Heart left ventricle (tissue), 16 donors: Measurements from ENCODE around the gene MYCL. TPM values are rescaled to one million over a fixed set of nuclear protein-coding genes. Genes with fewer than 3 reads are reported as not detected.

Source experiments
- ATAC-seq, 4 donors: fragments of 200-7000 bp; cut with Tn5 transposase; one replicate each; pipeline ENCODE4 v1.9.1; 2020 to 2022; ENCODE audit warnings: moderate library complexity in 4 of 4, mild to moderate bottlenecking in 3 of 4, moderate number of reproducible peaks in 1 of 4
- DNase-seq, 5 donors: peaks; one replicate each; pipeline ENCODE4 v3.0.0-alpha.2; 2020
- H3K27ac ChIP-seq, 12 donors: fragments of 200-600 bp; sonication (generic) in 4 of 12; one replicate each; pipeline versions ENCODE4 v1.5.0 to v1.8.0; 2016 to 2022; ENCODE audit warnings: mild to moderate bottlenecking in 2 of 12
- H3K27me3 ChIP-seq, 9 donors: fragments of 200-600 bp; sonication (generic) in 2 of 9; one replicate each; pipeline versions ENCODE4 v1.5.1 to v1.8.0; 2016 to 2022; ENCODE audit warnings: mild to moderate bottlenecking in 3 of 9
- H3K36me3 ChIP-seq, 9 donors: fragments of 200-600 bp; sonication (generic) in 2 of 9; one replicate each; pipeline versions ENCODE4 v1.5.0 to v1.8.0; 2018 to 2022; ENCODE audit warnings: mild to moderate bottlenecking in 2 of 9
- H3K4me1 ChIP-seq, 12 donors: fragments of 200-600 bp; sonication (generic) in 4 of 12; one replicate each; pipeline versions ENCODE4 v1.5.0 to v1.8.0; 2016 to 2022; ENCODE audit warnings: mild to moderate bottlenecking in 3 of 12
- H3K4me3 ChIP-seq, 12 donors: fragments of 200-600 bp; sonication (generic) in 4 of 12; one replicate each; pipeline versions ENCODE4 v1.5.0 to v1.8.0; 2017 to 2022; ENCODE audit warnings: mild to moderate bottlenecking in 9 of 12, moderate library complexity in 4 of 12
- H3K9me3 ChIP-seq, 12 donors: fragments of 200-600 bp; sonication (generic) in 4 of 12; one replicate each; pipeline versions ENCODE4 v1.5.0 to v1.8.0; 2016 to 2022; ENCODE audit warnings: mild to moderate bottlenecking in 1 of 12
- POLR2A ChIP-seq, 2 donors: fragments of 450-650 bp; IDR thresholded peaks; one replicate each; pipeline ENCODE4 v1.6.1; 2017; ENCODE audit warnings: antibody characterized with exemption in 2 of 2, mild to moderate bottlenecking in 2 of 2, moderate library complexity in 2 of 2
- WGBS, 4 donors: extraction: QIAGEN DNeasy Blood & Tissue Kit in 2 of 4; methylation state at CpG; one replicate each; pipeline versions ENCODE4 v1.1.5 to v1.1.7; 2013 to 2018; 5-methylcytosine and 5-hydroxymethylcytosine counted together
- intact Hi-C, 10 donors: fragments of 100-400 bp; cut with DNase I; formaldehyde crosslinking; loops; one replicate each; pipeline versions ENCODE4 v1.11.1 to v1.14.2; 2022
- polyA plus RNA-seq, 2 donors: library from polyadenylated mRNA; stranded (reverse); fragments of 200-250 nt; gene quantifications; one replicate each; pipeline ENCODE4 v1.2.3, GENCODE V29; 2013
- total RNA-seq, 9 donors: library from RNA; depleted of rRNA in 2 of 9; stranded (reverse); fragments of >200 nt in 2 of 9; fragmentation: NEBNext Ultra II Directional in 3 of 9; extraction: Animal tissue kit (Norgen Biotek cat#: 25700) in 3 of 9; gene quantifications; one replicate each; pipeline versions ENCODE4 v1.1.0 to v1.2.4, GENCODE V29; 2016 to 2023
- TF ChIP-seq, protein P1 (sequence below), 12 donors: fragments of 200-600 bp; sonication (generic) in 4 of 12; IDR thresholded peaks; one replicate each; pipeline versions ENCODE4 v1.5.0 to v1.8.0; 2018 to 2022; ENCODE audit warnings: antibody characterized with exemption in 12 of 12, mild to moderate bottlenecking in 5 of 12
- donor health status: ischemic (EF 13 %, LVEDD 7.1; RV severe dilation, severe dysfunction).
- donor health status: healthy with polysubstance abuse.
- donor health status: DM: no; HTN: yes; CAD: no.
- donor health status: DM: no; HTN: no; CAD: no.
- donor health status: ischemic (EF 25% LVEDD 6.9; RV normal size, moderate dysfunction).
- donor health status: ischemic (EF 25% LVEDD 5.7; RV mildly dilated, moderate dysfunction).
- donor health status: healthy.
- donor health status: DM: yes; HTN: yes; CAD: no.
- donor health status: ischemic (EF 35%, LVEDD 5.7; RV mildly dilated, moderate dysfunction).
- donor health status: nonischemic (EF 11% LVEDD 7.7; RV severe dilation, severe dysfunction).
- donor health status: DM: yes; HTN: yes; CAD: no.
- donor health status: PGD.
- donor health status: ischemic (EF 29% LVEDD 5.4; RV normal size, mild dysfunction).
- donor health status: nonischemic (EF 23%, LVEDD 6.1; RV moderate dilation, normal function).

The MYCL gene
- total and polyA plus RNA-seq, 11 donors: 0.15 to 3.0 (median 0.60) TPM

DNA sequence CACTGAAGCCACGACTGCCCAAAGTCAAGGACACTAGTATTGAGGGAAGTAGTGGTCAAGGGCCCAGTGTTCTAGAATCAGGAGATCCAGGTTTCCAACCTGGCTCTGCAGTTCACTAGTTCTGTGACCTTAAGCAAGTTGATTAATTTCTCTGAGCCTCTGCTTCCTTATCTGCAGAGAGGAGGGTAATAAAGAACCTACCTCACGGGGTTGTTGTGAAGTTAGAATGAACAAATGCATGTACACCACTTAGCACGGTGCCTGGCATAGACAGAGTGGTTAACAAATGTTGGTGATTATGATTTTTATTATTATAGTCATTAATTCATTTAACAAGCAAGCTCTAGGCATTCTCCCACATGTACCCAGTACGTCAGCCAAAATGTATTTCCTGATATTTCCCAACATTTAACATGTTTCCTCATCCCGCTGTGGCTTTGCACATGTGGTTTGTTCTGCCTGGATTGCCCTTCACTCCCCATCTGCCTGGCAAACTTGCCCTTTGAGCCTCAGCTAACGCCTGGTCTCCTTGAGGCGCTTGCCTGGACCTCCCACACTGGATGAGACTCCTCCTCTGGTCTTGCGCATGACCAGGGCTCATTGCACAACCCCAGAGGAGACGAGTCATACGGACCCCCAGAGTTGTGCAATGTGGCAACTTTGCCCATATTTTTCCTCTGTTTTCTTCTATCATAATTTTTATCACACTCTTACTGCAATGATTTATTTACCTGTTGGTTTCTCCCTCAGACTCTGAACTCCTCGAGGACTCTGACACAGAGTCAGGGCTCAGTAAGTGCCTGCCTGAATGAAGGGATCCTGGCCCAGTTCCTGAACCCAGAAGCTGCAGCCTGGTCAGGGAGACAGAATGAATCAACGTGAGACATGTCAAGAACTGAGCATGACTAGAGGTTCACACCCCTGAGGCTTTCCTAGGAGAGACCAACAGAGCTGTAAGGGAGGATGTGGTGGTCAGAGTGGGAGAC lies 32.5 kb upstream of the MYCL start:
- intact Hi-C loops: no loop called here
- H3K4me1 ChIP-seq: peaks cover 0 to 40% (median 0%) of the 10 kb centered on the region in 12 donors
- 68 to 76% (median 70%) methylated on average over 12 of the region's 12 CpGs for WGBS, 4 donors
- no peaks in the 10 kb centered on the region for H3K9me3 ChIP-seq
- no peak for TF ChIP-seq POLR2A (IDR thresholded peaks at IDR 0.05)
- TF ChIP-seq, protein P1, sequence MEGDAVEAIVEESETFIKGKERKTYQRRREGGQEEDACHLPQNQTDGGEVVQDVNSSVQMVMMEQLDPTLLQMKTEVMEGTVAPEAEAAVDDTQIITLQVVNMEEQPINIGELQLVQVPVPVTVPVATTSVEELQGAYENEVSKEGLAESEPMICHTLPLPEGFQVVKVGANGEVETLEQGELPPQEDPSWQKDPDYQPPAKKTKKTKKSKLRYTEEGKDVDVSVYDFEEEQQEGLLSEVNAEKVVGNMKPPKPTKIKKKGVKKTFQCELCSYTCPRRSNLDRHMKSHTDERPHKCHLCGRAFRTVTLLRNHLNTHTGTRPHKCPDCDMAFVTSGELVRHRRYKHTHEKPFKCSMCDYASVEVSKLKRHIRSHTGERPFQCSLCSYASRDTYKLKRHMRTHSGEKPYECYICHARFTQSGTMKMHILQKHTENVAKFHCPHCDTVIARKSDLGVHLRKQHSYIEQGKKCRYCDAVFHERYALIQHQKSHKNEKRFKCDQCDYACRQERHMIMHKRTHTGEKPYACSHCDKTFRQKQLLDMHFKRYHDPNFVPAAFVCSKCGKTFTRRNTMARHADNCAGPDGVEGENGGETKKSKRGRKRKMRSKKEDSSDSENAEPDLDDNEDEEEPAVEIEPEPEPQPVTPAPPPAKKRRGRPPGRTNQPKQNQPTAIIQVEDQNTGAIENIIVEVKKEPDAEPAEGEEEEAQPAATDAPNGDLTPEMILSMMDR (IDR thresholded peaks at IDR 0.05): no peak
- H3K27ac ChIP-seq: peak overlapping the region in 4 of 12 donors; percentile 9 to 87 (median 24)
- ATAC-seq (peak; percentile 60 to 94 (median 90)), DNase-seq (peak; percentile 43 to 80 (median 74))
- H3K4me3 ChIP-seq: no peak overlapping the region
- no peaks in the 10 kb centered on the region for H3K36me3 ChIP-seq
- H3K27me3 ChIP-seq: no peaks in the 10 kb centered on the region

DNA sequence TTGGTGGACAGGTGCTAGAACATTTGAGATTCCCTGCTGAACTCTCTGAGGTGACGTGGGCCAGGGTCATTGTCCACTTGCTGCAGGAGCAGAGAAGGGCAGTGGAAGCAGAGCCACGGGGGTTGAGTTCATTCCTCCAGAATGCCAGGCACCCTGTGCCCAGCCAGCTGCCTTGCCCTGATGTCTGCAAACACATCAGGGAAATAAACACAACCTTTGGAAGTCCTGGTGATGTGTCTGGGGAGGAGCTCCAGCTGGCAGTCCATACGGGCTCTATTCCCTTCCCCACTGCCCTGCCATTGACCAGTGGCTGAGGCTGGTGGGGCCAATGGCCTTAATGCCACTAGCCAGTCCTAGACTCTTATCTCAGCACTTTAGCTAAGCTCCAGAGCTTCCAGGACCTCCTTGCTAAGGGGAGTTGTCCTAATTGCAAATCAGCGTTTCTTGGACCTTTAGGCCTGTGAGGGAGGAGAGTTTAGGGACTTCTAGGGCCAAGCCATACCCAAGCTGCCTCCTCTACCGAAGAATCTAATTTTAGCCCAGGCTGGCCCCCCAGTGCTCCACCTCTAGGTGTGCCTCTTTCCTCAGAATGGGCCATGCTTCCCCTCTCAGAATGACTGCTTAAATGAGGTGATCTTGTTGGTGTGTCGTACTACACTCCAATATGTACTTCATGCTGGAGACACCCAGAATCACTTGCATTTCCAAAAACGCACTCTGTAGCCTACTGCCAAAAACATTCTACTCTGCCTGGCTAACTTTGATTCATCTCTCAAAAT lies 27.3 kb upstream of the MYCL start:
- WGBS, 4 donors: 70 to 80% (median 74%) methylated on average over 6 to 7 of the region's 7 CpGs
- ATAC-seq (no peak), DNase-seq (no peak)
- intact Hi-C loops: no loop called here
- Histone ChIP-seq H3K27me3 (no peaks in the 10 kb centered on the region), H3K27ac (no peak overlapping the region), H3K36me3 (no peaks in the 10 kb centered on the region), H3K4me3 (no peak overlapping the region), H3K9me3 (no peaks in the 10 kb centered on the region), H3K4me1 (peaks cover 0 to 32% (median 0%) of the 10 kb centered on the region in 12 donors)
- TF ChIP-seq, protein P1 (IDR thresholded peaks at IDR 0.05): no peak
- TF ChIP-seq POLR2A (IDR thresholded peaks at IDR 0.05): no peak

DNA sequence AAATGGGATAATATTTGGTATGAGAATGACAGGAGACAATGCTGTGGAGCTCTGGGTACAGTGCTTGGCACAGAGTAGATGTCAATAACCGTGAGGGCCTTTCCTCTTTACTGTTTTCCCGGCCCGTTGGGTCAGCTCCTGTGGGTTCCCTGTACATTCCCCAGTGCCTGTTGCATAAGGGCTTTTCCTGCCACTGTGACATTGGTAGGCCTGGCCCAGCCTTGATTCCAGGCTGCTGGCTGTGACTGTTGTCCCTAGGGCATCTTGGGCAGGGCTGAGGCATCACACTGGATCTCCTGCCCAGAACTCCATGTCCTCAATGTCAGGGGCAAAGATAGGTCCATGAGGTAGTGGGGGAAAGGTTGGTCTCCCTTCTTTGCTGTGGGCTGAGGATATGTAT lies 25.8 kb upstream of the MYCL start:
- Histone ChIP-seq H3K9me3 (no peaks in the 10 kb centered on the region), H3K27me3 (peaks cover 0 to 10% (median under 1%) of the 10 kb centered on the region in 9 donors), H3K36me3 (no peaks in the 10 kb centered on the region), H3K27ac (no peak overlapping the region), H3K4me3 (no peak overlapping the region), H3K4me1 (peaks cover 0 to 25% (median under 1%) of the 10 kb centered on the region in 12 donors)
- intact Hi-C loops: no loop called here
- TF ChIP-seq, protein P1 (IDR thresholded peaks at IDR 0.05): no peak
- TF ChIP-seq POLR2A (IDR thresholded peaks at IDR 0.05): no peak
- WGBS, 4 donors: 71 to 87% (median 76%) methylated on average over 3 of the region's 3 CpGs
- ATAC-seq (peak in 3 of 4 donors; percentile 39 to 62 (median 53)), DNase-seq (peak in 1 of 5 donors; percentile 31)

DNA sequence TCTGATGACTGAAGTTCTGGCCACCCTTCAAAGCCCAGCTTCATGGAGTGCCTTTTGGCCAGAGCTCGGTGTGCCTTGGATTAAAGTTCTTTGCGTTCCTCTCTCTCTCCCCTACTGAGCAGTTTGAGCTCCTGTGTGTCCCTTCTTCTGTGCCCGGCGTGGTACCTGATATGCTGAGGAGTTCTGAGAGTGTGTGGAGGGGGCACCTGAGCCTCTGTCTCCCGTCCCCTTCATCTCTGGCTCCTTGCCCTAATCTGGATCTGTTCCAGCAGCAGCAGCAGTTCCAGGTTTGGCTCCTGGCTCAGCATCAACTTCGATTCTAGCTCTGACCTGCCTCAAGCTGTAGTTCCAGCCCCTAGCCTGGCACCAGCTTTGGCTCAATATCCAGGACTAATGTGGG lies 25.1 kb upstream of the MYCL start:
- intact Hi-C loops: no loop called here
- Histone ChIP-seq H3K4me1 (peaks cover 0 to 25% (median 1%) of the 10 kb centered on the region in 12 donors), H3K9me3 (no peaks in the 10 kb centered on the region), H3K36me3 (no peaks in the 10 kb centered on the region), H3K4me3 (no peak overlapping the region), H3K27me3 (peaks cover 0 to 15% (median 4%) of the 10 kb centered on the region in 9 donors), H3K27ac (no peak overlapping the region)
- DNase-seq: no peak
- TF ChIP-seq, protein P1 (IDR thresholded peaks at IDR 0.05): no peak
- TF ChIP-seq POLR2A (IDR thresholded peaks at IDR 0.05): no peak
- ATAC-seq: peak in 3 of 4 donors; percentile 19 to 39 (median 34)
- WGBS, 4 donors: 41 to 51% (median 43%) methylated on average over 6 of the region's 6 CpGs
